Amygdala (tissue), 56 donors: Measurements from ENCODE around the gene UXT.
A peak's percentile ranks its signal among the peaks of the same experiment; 100 is the strongest.
"Not testable (repeated sequence)": the region's sequence is repeated elsewhere in the genome, so short reads cannot be mapped to it uniquely, and the experiment has no call there.

Experiments used
- DNase-seq, 56 donors: peaks; one replicate each; lab custom pipeline; 2025; lab: John Stamatoyannopoulos, UW

UXT gene

GRCh38 chrX:47620303-47620685 is 38.7 kb downstream of the UXT start:
- DNase-seq = peak in 1 of 56 donors; percentile 3

DNA sequence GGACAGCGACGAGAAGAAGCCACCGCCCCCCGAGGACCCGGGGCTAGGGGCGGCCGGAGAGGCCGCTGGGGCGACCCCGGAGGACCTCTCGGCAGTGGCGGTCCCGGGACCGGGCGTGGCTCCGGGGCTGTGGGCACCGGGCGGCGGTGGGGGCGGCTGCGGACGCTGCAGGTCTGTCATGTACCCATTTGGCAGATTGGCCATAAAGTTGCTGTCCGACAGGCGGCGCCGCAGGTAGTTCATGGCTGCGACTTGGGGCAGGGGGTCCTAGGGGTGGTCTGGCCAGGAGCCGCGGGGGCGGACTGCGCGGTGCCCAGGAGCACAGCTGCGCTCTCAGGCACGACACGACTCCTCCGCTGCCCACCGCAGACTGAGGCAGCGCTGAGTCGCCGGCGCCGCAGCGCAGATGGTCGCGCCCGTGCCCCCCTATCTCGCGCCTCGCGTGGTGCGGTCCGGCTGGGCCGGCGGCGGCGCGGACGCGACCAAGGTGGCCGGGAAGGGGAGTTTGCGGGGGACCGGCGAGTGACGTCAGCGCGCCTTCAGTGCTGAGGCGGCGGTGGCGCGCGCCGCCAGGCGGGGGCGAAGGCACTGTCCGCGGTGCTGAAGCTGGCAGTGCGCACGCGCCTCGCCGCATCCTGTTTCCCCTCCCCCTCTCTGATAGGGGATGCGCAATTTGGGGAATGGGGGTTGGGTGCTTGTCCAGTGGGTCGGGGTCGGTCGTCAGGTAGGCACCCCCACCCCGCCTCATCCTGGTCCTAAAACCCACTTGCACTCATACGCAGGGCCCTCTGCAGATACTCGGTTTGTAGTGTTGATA is 39.3 kb downstream of the UXT start, which contains the start of gene SYN1:
TSS of gene SYN1 (minus strand) at position 372 of the 817 bp plus-strand sequence. CDS start at position 243, 129 bp downstream.
- peak in 54 of 56 donors; percentile 1 to 82 (median 52) for DNase-seq

DNA sequence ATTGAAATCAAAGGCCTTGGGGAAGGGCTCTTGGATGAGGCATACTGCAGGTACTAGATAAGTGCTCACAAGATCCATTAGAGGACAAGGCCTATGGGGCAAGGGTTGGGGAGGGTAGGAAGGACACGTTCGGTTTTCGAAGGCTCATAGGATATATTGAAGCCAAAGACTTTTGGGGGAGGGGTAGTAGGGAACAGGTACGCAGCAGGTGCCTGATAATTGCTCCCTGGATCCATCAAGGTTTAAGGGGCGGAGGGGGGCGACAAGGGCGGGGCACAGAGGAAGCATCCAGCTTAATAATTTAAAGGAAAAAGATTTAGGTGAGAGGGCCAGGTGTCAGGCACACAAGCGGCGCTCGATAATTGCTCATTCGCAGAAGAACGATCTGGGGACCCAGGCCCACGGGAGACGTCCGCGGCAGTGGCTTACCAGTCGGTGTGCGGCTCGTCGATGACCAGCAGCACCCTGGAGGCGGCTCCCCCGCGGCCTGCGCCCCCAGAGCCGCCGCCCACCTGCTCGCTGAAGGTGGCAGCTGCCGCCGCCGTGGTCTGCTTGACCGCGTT is 40.0 kb downstream of the UXT start:
- DNase-seq = no peak

DNA sequence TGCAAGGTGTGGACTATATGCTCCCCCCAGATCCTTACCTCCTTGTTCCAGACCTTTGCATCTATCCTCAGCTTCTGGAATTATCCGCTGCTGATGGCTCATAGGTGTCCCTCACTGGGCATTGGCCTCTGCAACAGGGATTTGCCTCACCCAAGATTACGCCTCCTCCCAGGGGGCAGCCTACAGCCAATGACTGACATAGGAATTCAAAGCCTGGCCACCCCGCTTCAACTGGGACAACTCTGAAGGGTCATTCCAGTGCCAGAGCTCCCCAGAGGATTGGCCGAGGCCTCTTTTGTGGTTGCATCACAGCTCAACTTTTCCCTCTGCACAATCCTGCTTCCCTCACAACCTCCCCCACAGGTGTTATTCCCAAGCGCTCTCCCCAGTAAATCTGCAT is 44.4 kb downstream of the UXT start:
- DNase-seq = no peak

DNA sequence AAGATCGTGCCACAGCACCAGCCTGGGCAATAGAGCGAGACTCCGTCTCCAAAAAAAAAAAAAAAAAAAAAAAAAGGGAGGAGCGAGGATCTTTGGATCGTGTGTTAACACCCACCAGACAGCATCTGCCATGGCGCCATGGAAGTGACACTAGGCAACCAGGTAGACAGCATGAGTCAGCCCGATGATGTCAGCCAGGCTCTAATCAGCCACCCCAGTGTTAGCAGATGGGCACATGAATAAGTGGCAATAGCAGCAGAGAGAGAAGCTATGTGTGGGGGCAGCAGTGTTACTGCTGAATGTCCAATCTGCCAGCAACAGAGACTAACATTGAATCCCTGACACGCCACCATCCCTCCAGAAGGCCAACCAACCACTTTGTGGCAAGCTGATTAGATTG is 45.9 kb downstream of the UXT start:
- DNase-seq = peak in 16 of 56 donors; percentile 1 to 27 (median 6)

GRCh38 chrX:47612418-47612817 is 46.6 kb downstream of the UXT start:
- DNase-seq = no peak

GRCh38 chrX:47611926-47612325 is 47.1 kb downstream of the UXT start:
- DNase-seq = no peak

GRCh38 chrX:47611489-47611888 is 47.5 kb downstream of the UXT start:
- no peak for DNase-seq

GRCh38 chrX:47610511-47610910 is 48.5 kb downstream of the UXT start:
- DNase-seq = no peak

DNA sequence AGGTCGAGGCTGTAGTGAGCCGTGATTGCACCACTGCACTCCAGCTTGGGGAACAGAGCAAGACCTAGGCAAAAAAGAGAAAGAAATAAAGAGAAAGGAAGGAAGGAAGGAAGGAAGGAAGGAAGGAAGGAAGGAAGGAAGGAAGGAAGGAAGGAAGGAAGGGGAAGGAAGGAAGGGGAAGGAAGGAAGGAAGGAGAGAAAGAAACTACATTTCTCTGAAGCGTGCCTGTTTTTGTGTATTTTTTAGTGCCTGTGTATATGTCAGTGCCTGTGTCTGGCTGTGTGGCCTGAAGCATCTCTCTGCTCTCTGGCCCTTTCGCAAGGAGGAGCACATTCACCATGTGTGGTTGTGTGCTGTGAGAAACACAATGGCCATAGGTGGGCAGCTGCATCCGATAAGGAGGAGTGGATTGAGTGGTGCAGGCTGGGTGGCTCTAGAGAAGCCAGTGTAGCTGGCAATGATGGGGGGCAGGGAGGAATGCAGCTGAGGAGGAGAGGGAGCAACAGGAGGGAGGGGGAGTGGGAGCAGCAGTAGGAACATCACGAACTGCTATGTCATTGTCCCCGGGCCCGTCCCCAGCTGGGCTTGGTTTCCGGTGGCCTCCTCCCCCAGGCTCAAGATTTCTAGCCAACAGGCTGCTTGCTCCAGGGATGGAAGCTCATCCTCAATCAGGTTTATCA is 50.7 kb downstream of the UXT start:
- peak in 24 of 56 donors; percentile 1 to 35 (median 6) for DNase-seq

GRCh38 chrX:47607091-47607490 is 51.9 kb downstream of the UXT start:
- DNase-seq = no peak

DNA sequence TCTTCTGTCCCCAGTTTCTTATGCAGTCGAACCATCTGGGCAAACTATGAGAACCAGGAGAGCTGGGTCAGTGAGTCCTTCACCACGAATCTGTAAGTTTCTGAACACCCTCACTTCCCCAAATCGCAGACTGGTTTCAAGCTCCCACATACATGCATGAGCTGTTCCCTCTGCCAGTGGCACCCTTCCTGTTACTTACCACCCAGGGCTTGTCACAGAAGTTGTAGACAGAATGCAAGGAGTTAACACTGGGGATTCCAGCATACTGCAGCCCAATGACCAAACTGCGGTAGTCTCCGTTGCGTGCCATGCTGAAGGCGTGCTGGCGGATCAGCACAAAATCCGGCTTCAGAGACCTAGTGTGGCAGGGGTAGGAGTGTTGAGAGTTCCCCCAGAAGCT is 54.0 kb downstream of the UXT start:
- no peak for DNase-seq

GRCh38 chrX:47603125-47603524 is 55.9 kb downstream of the UXT start:
- DNase-seq = not testable (repeated sequence)
